HG02938 (cell line): ENCODE measurements around the gene FBXL7.

Source experiments
- ATAC-seq: cut with Tn5 transposase; IDR thresholded peaks from one replicate; pipeline ENCODE4 v1.9.1; 2021; ENCODE audit warnings: mild to moderate bottlenecking, moderate library complexity; ENCODE audit not compliant: unreplicated experiment

Gene FBXL7

DNA sequence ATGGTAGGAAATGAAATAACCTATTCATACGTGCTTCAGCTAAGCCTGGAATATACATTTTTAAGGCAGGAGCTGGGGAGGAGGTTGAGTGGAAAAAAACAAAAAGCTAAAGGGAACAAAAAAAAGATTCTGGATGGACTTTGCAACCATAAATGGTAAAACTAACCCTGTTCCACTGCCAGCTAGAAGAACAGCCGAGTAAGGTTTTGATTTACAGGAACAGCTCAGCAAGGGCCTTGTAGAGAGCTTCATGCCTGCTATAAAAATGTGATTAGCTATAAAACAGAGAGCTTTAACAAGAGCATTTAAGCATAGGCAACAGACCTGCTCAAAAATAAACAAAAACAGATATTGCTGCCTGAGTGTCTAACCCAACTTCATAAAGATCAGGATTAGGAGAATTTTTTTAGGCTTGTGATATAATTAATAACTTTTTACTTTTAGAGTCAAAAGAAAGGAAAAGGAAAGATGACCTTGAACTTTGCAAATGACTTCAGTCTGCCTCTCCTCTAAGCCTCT lies 194.8 kb downstream of the FBXL7 start:
- no peak for ATAC-seq

DNA sequence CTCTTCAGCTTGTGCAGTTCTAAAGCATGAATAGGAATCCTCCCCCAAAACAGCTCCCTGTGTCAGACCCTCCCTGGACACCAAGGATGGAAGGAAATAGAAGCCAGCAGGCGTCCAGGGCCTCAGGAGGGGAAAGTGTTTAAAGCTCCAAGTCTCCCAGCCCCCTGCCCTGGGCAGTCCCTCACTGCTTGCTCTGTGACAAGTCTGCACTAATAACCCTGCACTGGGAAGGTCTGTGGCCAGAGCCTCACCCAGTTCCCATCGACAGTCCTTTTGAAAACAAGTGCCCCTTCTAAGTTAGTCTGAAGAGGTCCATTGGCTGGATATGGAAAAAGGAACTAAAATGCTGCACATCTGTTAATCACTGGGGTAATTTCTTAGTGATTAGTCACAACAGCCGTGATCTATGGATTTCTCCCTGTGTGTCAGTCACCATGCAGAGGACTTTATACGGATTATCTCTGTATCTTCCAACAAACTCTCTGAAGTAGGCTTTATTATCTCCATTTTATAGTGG lies 195.3 kb downstream of the FBXL7 start:
- no peak for ATAC-seq

DNA sequence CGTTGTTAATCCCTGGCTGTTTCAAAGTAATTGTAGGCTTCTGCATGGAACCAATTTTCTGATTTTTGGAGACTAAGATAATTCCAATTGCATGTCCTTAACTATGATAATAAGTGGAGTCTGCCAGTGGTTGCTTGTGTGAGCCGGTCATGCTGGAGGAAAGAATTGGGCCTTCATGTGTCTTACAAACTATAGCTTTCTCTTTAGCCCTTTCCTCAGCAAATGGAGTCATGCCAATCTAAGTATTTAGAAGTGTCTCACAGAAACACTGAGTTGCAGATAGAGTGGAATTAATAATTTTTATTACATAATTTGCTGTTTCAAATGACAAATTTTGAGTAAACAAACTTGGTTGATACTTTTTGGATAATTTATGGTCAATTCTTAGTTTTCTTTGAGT lies 200.4 kb downstream of the FBXL7 start:
- no peak for ATAC-seq

- no peak for ATAC-seq
Measured at GRCh38 chr5:15702102-15702501, 202.1 kb downstream of the FBXL7 start.

- ATAC-seq: no peak
Measured at GRCh38 chr5:15703901-15704300, 203.9 kb downstream of the FBXL7 start.

DNA sequence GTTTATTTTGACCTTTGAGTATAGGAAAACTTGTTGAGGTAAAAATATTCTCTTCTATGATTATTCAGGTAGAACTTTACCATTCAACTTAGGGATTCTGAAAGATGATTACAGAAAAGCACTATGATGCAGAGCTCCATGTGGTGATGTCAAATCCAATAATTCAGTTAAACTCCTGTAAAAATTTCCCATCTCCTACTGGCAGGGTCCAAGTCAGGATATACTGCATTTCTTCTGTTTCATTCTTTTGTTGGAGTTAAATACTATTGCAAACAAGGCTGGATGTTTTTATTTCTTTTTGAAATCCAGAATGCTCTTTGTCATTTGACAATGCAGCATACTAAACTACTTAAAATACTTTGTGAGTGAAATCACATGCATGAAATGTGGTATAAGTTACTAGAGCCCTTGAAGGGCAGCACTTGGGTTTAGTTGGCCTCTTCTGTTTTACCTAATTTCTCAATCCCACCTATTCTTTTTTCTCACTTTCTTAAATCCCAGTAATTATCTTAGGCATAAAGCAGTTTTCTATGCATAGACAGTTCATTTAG lies 204.5 kb downstream of the FBXL7 start:
- ATAC-seq: no peak

DNA sequence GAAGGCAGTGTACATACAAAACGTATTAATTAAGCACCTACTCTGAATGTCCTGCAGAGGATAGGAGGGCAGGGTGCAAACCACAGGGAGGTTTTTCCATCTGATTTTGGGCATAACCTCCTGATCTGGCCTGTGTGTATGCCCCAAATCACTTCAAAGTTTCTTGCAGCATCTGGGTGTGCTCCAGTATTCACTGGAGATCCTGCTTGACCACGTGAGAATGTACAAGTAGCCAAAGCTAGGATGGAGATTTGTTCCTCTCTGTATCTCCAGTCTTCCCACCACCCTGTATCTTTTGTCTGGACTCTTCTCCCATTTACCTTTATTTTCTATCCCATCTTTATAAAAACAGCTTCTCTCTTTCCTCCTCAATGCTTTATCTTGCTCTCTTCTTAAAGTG lies 207.7 kb downstream of the FBXL7 start:
- no peak for ATAC-seq

- ATAC-seq: no peak
Measured at GRCh38 chr5:15711892-15712291, 211.9 kb downstream of the FBXL7 start.

GRCh38 chr5:15715535-15715934 lies 215.6 kb downstream of the FBXL7 start:
- no peak for ATAC-seq

- ATAC-seq: no peak
Measured at GRCh38 chr5:15715967-15716366, 216.0 kb downstream of the FBXL7 start.

DNA sequence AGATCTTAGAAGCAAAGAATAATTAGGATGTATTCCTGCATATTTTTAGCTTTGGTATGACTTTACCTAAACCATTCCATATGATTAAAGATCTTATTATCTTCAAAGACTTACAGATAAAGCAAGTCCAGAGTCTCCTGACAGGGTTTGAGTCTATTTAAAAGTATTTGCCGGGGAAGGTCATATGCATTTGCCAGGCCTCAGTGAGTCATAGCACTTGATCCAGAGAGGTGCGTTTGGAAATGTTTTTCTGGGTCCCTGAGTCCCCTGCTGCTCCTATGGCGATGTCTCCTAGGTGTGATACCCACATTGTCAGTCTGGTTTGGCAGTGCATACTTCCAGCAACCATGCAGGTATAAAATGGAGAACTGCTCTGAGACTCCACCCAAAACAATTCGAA lies 217.0 kb downstream of the FBXL7 start:
- ATAC-seq: no peak

- no peak for ATAC-seq
Measured at GRCh38 chr5:15718421-15719179, 218.6 kb downstream of the FBXL7 start.

DNA sequence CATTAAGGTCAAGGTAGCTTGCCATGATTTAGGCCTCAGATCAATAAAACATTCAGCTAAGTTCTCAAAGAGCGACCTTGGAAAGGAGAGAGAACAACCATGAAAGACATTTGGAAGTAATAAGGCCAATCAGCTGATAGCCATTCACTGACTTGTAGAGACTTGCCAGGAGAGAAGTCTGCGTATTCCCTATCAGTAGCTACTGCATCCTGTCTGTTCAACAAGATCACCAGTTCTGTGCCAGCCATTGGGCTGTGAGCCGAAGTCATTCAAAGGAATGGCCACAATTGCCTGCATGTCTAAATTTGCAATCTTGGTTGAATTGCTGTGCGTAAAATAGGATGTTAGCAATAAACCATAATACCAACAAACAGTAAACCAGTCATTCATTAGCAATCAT lies 219.8 kb downstream of the FBXL7 start:
- no peak for ATAC-seq

- no peak for ATAC-seq
Measured at GRCh38 chr5:15720515-15720914, 220.5 kb downstream of the FBXL7 start.

GRCh38 chr5:15722305-15722704 lies 222.3 kb downstream of the FBXL7 start:
- no peak for ATAC-seq

GRCh38 chr5:15727375-15727774 lies 227.4 kb downstream of the FBXL7 start:
- no peak for ATAC-seq

- no peak for ATAC-seq
Measured at GRCh38 chr5:15728811-15729210, 228.8 kb downstream of the FBXL7 start.

- ATAC-seq: no peak
Measured at GRCh38 chr5:15731699-15732098, 231.7 kb downstream of the FBXL7 start.

DNA sequence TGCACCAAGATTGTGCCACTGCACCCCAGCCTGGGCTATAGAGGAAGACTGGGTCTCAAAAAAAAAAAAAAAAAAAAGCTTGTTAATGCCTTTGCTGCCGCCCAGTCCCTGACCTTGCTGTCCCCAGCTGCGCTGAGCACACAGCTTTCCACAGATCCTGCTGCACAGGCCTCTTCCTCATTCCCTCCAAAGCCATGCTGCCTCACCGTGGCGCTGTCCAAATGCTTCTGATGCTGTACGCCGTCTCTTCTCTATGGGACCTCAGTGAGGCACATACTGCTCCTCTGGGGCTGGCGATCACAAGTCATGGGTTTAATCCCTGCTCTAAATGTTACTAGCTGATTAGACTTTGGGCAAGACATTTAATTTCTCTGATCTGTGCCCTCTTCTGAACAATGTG lies 234.1 kb downstream of the FBXL7 start:
- ATAC-seq: no peak

- ATAC-seq: no peak
Measured at GRCh38 chr5:15737036-15737821, 237.2 kb downstream of the FBXL7 start.

- ATAC-seq: no peak
Measured at GRCh38 chr5:15737871-15738664, 238.1 kb downstream of the FBXL7 start.
